Common myeloid progenitor, CD34-positive (primary cell): ENCODE results near the gene ATXN7L1.

Experiments
- CTCF ChIA-PET: fragments of 350-600 bp; sonication (Branson Sonifier 250); formaldehyde crosslinking; loops from one replicate; lab custom pipeline; 2021; ENCODE audit warnings: antibody characterized with exemption; lab: Charles Lee
- POLR2A ChIA-PET: fragments of 350-600 bp; sonication (Branson Sonifier 250); formaldehyde crosslinking; loops from one replicate; lab custom pipeline; 2021; ENCODE audit warnings: antibody characterized with exemption; lab: Charles Lee
- DNase-seq, 3 donors: peaks; one replicate each; pipeline versions ENCODE4 v3.0.0 to v3.0.0-alpha.2; 2013
- H3K27ac ChIP-seq, 2 experiments: 1 replicate in 1 of 2; 2 replicates in 1 of 2; pipeline ENCODE4 v1.7.0; 2013; ENCODE audit warnings: inconsistent platforms in 2 of 2, low read length in 2 of 2, mild to moderate bottlenecking in 2 of 2, low read depth in 1 of 2, moderate library complexity in 1 of 2; ENCODE audit not compliant: severe bottlenecking in 2 of 2, insufficient read depth in 1 of 2, poor library complexity in 1 of 2
- H3K27me3 ChIP-seq, 5 experiments: replicated peaks in 2 of 5; 1 replicate in 3 of 5; 2 replicates in 2 of 5; pipeline versions ENCODE4 v1.6.1 to v1.7.0; 2013; ENCODE audit warnings: low read length in 4 of 5, mild to moderate bottlenecking in 2 of 5, moderate library complexity in 2 of 5, inconsistent platforms in 1 of 5; ENCODE audit not compliant: insufficient read depth in 5 of 5, control insufficient read depth in 4 of 5
- H3K36me3 ChIP-seq, 4 experiments: 1 replicate in 2 of 4; 2 replicates in 2 of 4; pipeline versions ENCODE4 v1.6.1 to v1.7.0; 2013; ENCODE audit warnings: low read length in 3 of 4, control low read depth in 1 of 4, mild to moderate bottlenecking in 1 of 4; ENCODE audit not compliant: control insufficient read depth in 4 of 4, insufficient read depth in 4 of 4
- H3K4me1 ChIP-seq, 4 experiments: 1 replicate in 3 of 4; 2 replicates in 1 of 4; pipeline versions ENCODE4 v1.6.1 to v1.7.1; 2013; ENCODE audit warnings: low read length in 3 of 4, mild to moderate bottlenecking in 3 of 4, control low read depth in 1 of 4, inconsistent platforms in 1 of 4, moderate library complexity in 1 of 4; ENCODE audit not compliant: control insufficient read depth in 4 of 4, insufficient read depth in 4 of 4; ENCODE audit errors: control extremely low read depth in 1 of 4
- H3K4me3 ChIP-seq, 7 experiments: 1 replicate in 4 of 7; 2 replicates in 3 of 7; pipeline versions ENCODE4 v1.5.1 to v1.7.0; 2013; ENCODE audit warnings: mild to moderate bottlenecking in 7 of 7, low read length in 6 of 7, moderate library complexity in 6 of 7, inconsistent platforms in 2 of 7, low read depth in 2 of 7, control low read depth in 1 of 7; ENCODE audit not compliant: insufficient read depth in 4 of 7, control insufficient read depth in 1 of 7; ENCODE audit errors: extremely low read depth in 1 of 7
- H3K9me3 ChIP-seq, 5 experiments: 1 replicate in 4 of 5; 2 replicates in 1 of 5; pipeline versions ENCODE4 v1.6.1 to v1.7.1; 2013; ENCODE audit warnings: low read length in 4 of 5, mild to moderate bottlenecking in 2 of 5, inconsistent platforms in 1 of 5, low read depth in 1 of 5, moderate library complexity in 1 of 5; ENCODE audit not compliant: control insufficient read depth in 4 of 5, insufficient read depth in 2 of 5; ENCODE audit errors: control extremely low read depth in 1 of 5
- WGBS: methylation state at CpG from one replicate; pipeline ENCODE4 v1.1.5; 2013; ENCODE audit not compliant: insufficient coverage; 5-methylcytosine and 5-hydroxymethylcytosine counted together

ATXN7L1 gene

GRCh38 chr7:105756367-105756766 lies 120.0 kb downstream of the ATXN7L1 start:
- POLR2A ChIA-PET: no interaction called here
- no peaks in the 10 kb centered on the region for H3K36me3 ChIP-seq
- no peak for DNase-seq
- peaks cover 0 to 6% (median 2%) of the 10 kb centered on the region in 4 experiments for H3K4me1 ChIP-seq
- 100% methylated on average over 1 of the region's 2 CpGs for WGBS
- no peaks in the 10 kb centered on the region for H3K9me3 ChIP-seq
- H3K4me3 ChIP-seq: no peak overlapping the region
- H3K27me3 ChIP-seq: peaks cover 0 to 3% (median 0%) of the 10 kb centered on the region in 5 experiments
- H3K27ac ChIP-seq: no peak overlapping the region
- CTCF ChIA-PET: interaction anchor here (0.8 kb wide), 1 partner anchor 104 kb away, joined by 3 read pairs; no protein-coding TSS in a partner anchor

GRCh38 chr7:105752671-105753275 lies 123.6 kb downstream of the ATXN7L1 start:
- Histone ChIP-seq H3K4me3 (no peak overlapping the region), H3K36me3 (no peaks in the 10 kb centered on the region), H3K27ac (no peak overlapping the region), H3K4me1 (no peaks in the 10 kb centered on the region), H3K27me3 (no peaks in the 10 kb centered on the region), H3K9me3 (no peaks in the 10 kb centered on the region)
- WGBS: 91% methylated on average over 1 of the region's 5 CpGs
- POLR2A ChIA-PET: no interaction called here
- CTCF ChIA-PET: interaction anchor here (0.6 to 3.4 kb wide), 6 partner anchors 8 to 290 kb away, joined by 3 to 15 read pairs (median 3); no protein-coding TSS in a partner anchor
- no peak for DNase-seq

- no peak for DNase-seq
- Histone ChIP-seq H3K9me3 (no peaks in the 10 kb centered on the region), H3K4me3 (no peak overlapping the region), H3K36me3 (no peaks in the 10 kb centered on the region), H3K27ac (no peak overlapping the region), H3K4me1 (no peaks in the 10 kb centered on the region), H3K27me3 (no peaks in the 10 kb centered on the region)
- ChIA-PET CTCF (interaction anchor here (0.9 to 3.4 kb wide), 3 partner anchors 8 to 10 kb away, joined by 3 to 15 read pairs (median 3); no protein-coding TSS in a partner anchor), POLR2A (no interaction called here)
- 100% methylated on average over 3 of the region's 3 CpGs for WGBS
Observed at GRCh38 chr7:105751054-105751453, 125.3 kb downstream of the ATXN7L1 start.

GRCh38 chr7:105748701-105749100 lies 127.7 kb downstream of the ATXN7L1 start:
- CTCF ChIA-PET: interaction anchor here (1.1 to 1.5 kb wide), 4 partner anchors 23 to 139 kb away, joined by 3 read pairs; no protein-coding TSS in a partner anchor
- POLR2A ChIA-PET: no interaction called here
- Histone ChIP-seq H3K27ac (no peak overlapping the region), H3K4me3 (no peak overlapping the region), H3K4me1 (peaks cover 0 to 2% (median under 1%) of the 10 kb centered on the region in 4 experiments), H3K9me3 (no peaks in the 10 kb centered on the region), H3K27me3 (no peaks in the 10 kb centered on the region), H3K36me3 (no peaks in the 10 kb centered on the region)
- 100% methylated on average over 3 of the region's 4 CpGs for WGBS
- DNase-seq: peak in 1 of 3 donors; percentile 10

- Histone ChIP-seq H3K36me3 (no peaks in the 10 kb centered on the region), H3K27ac (no peak overlapping the region), H3K27me3 (no peaks in the 10 kb centered on the region), H3K4me3 (no peak overlapping the region), H3K4me1 (peaks cover 2 to 12% (median 7%) of the 10 kb centered on the region in 4 experiments), H3K9me3 (no peaks in the 10 kb centered on the region)
- WGBS: 98% methylated on average over 7 of the region's 7 CpGs
- ChIA-PET POLR2A (no interaction called here), CTCF (interaction anchor here (1.0 to 1.3 kb wide), 3 partner anchors 9 to 20 kb away, joined by 3 to 4 read pairs (median 3); no protein-coding TSS in a partner anchor)
- DNase-seq: no peak
Observed at GRCh38 chr7:105745681-105746330, 130.6 kb downstream of the ATXN7L1 start.

- CTCF ChIA-PET: no interaction called here
- no peak for DNase-seq
- Histone ChIP-seq H3K27ac (no peak overlapping the region), H3K9me3 (no peaks in the 10 kb centered on the region), H3K4me1 (peaks cover 2 to 12% (median 7%) of the 10 kb centered on the region in 4 experiments), H3K27me3 (no peaks in the 10 kb centered on the region), H3K36me3 (no peaks in the 10 kb centered on the region), H3K4me3 (no peak overlapping the region)
- POLR2A ChIA-PET: no interaction called here
- no CpG with 5 or more reads among the region's 1 CpG for WGBS
Observed at GRCh38 chr7:105744258-105744657, 132.1 kb downstream of the ATXN7L1 start.
